Peyer's patch (tissue), 4 donors: ENCODE measurements around the gene NECAB3.

Source experiments
- POLR2A ChIP-seq, 2 donors: fragments of 450-650 bp; IDR thresholded peaks; one replicate each; pipeline ENCODE4 v1.5.1; 2017; ENCODE audit warnings: antibody characterized with exemption in 2 of 2, mild to moderate bottlenecking in 2 of 2, moderate library complexity in 2 of 2
- TF ChIP-seq, protein P1 (sequence below), 6 experiments: fragments of 450-650 bp in 4 of 6; fragments of 200-600 bp in 2 of 6; sonication (generic) in 1 of 6; IDR thresholded peaks; one replicate each; pipeline ENCODE4 v1.5.1; 2017 to 2019; ENCODE audit warnings: antibody characterized with exemption in 6 of 6, mild to moderate bottlenecking in 3 of 6, moderate library complexity in 1 of 6

DNA sequence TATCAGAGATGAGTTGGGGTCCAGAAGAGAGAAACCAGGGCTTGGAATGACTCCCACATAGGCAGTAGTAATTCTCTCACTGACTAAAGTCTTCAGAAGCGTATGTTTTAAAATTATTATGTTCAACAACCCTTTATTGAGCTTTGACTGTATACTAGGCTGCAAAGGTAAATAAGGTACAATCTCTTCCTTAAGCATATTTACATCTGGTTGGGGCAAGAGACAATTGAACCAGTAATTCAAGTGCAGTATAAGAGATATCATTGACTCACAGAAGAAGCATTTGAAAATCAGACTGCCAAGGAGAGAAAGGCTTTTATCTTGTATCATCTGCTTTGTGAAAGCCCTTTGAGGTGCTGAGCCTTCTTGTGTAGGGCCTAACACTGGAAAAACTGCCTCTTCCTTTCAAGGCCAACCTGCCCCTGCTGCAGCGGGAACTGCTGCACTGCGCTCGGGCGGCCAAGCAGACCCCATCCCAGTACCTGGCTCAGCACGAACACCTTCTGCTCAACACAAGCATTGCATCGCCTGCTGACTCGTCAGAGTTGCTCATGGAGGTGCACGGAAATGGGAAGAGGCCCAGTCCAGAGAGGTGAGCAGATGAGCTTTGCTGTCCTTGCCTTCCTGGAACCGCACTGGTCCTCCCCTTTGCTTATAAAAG, 51.4 kb downstream of the NECAB3 start:
- TF ChIP-seq, protein P1, sequence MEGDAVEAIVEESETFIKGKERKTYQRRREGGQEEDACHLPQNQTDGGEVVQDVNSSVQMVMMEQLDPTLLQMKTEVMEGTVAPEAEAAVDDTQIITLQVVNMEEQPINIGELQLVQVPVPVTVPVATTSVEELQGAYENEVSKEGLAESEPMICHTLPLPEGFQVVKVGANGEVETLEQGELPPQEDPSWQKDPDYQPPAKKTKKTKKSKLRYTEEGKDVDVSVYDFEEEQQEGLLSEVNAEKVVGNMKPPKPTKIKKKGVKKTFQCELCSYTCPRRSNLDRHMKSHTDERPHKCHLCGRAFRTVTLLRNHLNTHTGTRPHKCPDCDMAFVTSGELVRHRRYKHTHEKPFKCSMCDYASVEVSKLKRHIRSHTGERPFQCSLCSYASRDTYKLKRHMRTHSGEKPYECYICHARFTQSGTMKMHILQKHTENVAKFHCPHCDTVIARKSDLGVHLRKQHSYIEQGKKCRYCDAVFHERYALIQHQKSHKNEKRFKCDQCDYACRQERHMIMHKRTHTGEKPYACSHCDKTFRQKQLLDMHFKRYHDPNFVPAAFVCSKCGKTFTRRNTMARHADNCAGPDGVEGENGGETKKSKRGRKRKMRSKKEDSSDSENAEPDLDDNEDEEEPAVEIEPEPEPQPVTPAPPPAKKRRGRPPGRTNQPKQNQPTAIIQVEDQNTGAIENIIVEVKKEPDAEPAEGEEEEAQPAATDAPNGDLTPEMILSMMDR (IDR thresholded peaks at IDR 0.05): no peak
- no peak for TF ChIP-seq POLR2A (IDR thresholded peaks at IDR 0.05)
